ENCODE results near the gene DNM2.
"Not testable (repeated sequence)": the region's sequence is repeated elsewhere in the genome, so short reads cannot be mapped to it uniquely, and the experiment has no call there.

The DNM2 gene

GRCh38 chr19:10727685-10728201 lies 9.9 kb downstream of the DNM2 start:
- DNase-seq: no peak

DNA sequence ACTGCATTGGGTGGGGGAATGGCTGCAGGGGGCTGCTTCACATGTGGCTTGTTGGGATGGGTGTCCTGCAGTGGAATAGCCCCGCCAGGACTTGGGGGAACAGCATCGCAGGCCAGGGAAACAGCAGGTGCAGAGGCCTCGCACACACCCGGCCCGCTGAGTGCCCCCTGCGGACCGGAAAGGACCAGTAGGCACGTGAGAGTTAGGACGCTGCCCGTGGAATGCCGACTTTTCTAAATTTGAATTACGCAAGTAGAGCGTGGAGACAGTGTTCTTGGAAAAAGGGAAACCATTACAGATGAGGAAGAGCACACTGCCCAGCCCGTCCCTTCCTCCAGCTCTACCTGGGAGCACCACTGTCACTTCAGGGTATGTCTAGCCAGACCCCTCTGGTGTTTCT lies 11.5 kb downstream of the DNM2 start:
- DNase-seq: no peak

DNA sequence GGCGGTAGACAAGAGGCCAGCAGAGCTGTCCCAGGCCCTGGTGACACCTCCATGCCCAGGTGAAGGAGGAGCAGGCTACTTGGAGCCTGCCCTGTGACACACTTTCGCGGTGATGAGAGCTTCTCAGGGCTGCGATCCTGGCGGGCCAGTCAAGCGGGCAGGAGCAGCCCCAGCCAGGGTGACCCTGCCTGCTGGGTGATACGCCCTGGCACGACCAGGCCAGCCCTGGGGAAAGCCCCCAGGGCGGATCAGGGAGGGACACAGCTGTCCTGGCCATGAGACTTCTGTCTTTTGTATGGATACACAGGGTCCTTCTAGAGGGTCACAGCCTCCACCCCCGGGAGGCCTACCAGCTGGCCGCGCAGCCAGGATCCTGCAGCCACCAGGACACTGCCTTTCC lies 13.1 kb downstream of the DNM2 start:
- no peak for DNase-seq

GRCh38 chr19:10735741-10736140 lies 17.9 kb downstream of the DNM2 start:
- no peak for DNase-seq

- DNase-seq: no peak
These were observed 18.3 kb downstream of the DNM2 start for GRCh38 chr19:10736189-10736588.

DNA sequence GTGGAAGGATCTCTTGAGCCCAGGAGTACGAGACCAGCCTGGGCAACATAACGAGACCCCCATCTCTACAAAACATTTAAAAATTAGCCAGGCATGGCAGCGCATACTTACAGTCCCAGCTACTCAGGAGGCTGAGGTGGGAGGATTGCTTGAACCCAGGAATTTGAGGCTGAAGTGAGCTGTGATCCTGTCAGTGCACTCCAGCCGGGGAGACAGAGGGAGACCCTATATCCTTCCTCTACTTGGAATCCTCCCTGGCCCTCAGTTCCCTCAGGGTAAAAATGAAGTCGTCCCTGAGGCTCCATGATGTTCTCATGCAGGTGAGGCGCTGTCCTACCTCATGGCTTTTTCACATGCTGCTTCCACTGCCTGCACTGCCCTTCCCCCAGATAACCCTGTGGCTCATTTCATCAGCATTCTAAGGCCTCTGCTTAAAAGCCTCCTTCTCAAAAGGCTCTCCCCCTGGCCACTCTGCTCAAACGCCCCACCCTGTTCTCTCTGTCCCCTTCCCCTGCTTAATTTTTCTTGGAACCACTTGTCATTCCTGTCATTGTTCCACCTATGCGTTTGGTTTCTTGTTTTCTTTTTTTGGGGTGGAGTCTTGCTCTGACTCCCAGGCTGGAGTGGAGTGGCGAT lies 19.2 kb downstream of the DNM2 start:
- DNase-seq: no peak

DNA sequence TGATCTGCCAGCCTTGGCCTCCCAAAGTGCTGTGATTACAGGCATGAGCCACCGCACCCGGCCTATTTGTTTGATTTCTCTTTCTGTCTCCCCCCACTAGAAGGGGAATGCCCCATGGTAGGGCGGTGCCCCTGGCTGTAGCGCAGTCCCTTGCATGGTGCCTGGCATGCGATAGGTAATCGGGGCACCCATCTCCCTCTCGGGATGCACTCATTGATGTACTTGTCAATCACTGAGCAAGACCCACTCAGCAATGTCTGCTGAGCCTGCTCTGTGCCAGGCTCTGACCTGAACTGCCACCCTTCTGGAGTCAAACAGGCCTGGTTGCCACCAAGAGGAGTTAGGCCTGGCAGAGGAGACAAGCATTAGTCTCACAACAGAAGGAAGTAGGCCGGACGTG lies 19.8 kb downstream of the DNM2 start:
- no peak for DNase-seq

- DNase-seq: no peak
These were observed 22.9 kb downstream of the DNM2 start for GRCh38 chr19:10740798-10741197.

GRCh38 chr19:10742476-10742875 lies 24.6 kb downstream of the DNM2 start:
- no peak for DNase-seq

DNA sequence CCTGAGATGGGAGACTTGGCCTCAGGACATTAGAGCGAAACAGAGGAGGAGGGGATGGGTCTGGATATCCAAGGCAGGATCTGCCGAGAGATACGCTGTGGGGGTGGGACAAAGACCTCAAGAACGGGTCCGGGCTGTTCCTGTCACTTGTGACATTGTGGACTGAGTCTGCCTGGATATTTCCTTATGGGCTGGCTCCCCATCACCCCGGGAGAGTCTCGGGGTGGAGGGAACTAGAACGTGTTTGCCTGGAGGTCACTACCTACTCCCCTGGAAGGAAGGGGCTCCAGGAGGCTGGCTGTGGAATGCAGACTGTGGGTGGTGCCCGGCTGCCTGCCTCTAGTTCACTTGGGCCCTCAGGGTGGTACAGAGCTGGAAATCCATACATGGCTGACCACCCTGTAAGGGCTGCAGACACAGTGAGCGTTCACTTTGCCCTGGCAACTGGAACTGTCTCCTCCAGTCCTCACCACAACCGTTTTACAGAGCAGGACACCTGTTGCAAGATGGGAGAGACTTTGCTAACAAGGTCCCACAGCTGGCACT lies 26.4 kb downstream of the DNM2 start:
- no peak for DNase-seq

DNA sequence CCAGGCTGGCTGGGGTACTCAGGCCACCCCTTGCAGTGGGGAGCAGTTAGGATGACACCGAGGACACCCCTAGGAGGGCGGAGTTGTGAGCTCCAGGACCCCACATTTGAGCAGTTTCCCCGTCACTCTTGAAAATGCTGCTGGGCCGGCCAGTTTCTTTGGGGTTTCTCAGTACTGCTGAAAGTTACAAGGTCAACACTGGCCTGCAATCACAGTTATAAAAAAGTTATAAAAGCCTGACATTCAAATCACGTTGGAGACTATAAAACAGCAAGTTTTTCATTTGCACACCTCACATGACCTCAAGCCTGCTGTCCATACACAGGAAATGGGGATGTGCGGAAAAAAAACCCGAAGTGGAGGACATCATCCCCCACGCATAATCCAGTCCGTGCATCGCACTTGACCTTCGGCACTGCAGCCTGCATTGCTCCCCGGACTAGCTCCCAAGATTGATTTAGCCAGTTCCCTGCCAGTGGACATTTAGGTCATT lies 27.0 kb downstream of the DNM2 start:
- DNase-seq: no peak

DNA sequence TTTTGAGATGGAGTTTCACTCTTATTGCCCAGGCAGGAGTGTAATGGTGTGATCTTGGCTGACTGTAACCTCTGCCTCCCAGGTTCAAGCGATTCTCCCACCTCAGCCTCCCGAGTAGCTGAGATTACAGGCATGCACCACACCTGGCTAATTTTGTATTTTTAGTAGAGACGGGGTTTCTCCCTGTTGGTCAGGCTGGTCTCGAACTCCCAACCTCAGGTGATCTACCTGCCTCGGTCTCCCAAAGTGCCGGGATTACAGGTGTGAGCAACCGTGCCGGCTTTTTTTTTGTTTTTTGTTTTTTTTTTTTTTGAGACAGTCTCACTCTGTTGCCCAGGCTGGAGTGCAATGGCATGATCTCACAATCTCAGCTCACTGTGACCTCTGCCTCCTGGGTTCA lies 28.6 kb downstream of the DNM2 start:
- not testable (repeated sequence) for DNase-seq

- no peak for DNase-seq
These were observed 29.4 kb downstream of the DNM2 start for GRCh38 chr19:10747271-10747670.

GRCh38 chr19:10747674-10748073 lies 29.8 kb downstream of the DNM2 start:
- no peak for DNase-seq

- DNase-seq: no peak
These were observed 30.5 kb downstream of the DNM2 start for GRCh38 chr19:10748195-10748926.

DNA sequence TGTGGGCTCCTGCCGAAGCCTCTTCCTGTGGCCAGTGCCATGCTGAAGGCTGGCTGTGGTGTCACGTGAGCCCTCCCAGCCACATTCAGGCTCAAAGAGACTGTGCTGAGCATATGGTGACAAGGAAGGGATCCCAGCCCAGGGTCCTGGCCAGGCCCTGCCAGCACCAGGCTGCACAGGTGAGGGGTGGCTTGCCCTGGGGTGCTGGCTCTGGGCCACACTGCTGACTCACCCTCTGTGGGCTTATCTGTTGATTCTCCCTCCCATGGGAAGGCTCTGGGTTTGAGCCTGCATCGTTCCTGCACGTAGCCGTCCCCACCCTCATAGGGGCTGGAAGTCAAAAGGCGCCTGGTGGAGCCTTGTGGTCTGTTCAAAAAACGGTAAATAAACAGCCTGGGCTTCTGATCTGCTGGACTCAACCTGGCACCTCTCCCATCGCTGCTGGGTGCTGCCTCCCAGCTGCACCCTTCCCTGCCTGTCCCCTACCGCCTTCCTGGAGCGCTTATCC lies 31.1 kb downstream of the DNM2 start:
- DNase-seq: no peak

- no peak for DNase-seq
These were observed 31.8 kb downstream of the DNM2 start for GRCh38 chr19:10749435-10750384.

DNA sequence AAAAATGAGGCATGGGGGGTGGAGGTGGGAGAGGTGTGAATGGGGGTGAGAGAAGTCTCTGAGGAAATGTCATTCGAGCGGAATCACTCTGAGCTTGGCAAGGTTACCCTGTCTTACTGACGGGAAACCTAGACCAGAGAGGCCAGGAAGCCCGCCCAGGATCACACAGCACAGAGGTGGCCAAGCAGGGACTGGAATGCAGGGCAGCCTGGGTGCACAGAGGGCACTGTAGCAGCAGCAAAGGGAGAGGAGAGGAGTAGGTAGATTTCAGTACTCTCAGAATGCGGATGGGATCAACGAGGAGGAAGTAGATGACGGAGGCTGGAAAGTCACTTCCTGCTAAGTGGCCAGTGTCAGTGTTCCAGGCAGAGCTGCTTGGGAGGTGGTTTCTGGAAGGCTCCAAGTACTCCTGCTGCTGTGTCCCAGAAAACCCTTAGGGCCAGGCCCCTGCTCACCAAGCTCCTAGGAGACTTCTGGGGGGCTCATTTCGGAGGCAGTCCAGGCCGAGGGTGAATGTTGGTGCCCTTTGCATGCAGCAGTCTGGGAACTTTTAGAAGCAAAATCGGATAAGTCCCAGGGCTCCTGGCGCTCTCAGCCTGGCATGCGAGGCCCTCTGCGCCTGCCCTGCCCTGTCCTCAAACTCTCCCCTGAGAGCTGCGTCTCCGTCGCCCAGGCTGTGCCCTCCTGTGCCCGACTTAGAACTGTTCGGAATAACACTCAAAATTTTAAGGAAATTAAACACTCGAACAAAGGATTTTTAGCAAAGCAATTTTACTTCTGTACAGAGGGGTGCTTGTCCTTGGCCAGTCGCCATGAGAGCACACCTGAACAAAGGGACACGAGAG lies 33.5 kb downstream of the DNM2 start:
- DNase-seq: no peak

- no peak for DNase-seq
These were observed 34.5 kb downstream of the DNM2 start for GRCh38 chr19:10752237-10752912.

DNA sequence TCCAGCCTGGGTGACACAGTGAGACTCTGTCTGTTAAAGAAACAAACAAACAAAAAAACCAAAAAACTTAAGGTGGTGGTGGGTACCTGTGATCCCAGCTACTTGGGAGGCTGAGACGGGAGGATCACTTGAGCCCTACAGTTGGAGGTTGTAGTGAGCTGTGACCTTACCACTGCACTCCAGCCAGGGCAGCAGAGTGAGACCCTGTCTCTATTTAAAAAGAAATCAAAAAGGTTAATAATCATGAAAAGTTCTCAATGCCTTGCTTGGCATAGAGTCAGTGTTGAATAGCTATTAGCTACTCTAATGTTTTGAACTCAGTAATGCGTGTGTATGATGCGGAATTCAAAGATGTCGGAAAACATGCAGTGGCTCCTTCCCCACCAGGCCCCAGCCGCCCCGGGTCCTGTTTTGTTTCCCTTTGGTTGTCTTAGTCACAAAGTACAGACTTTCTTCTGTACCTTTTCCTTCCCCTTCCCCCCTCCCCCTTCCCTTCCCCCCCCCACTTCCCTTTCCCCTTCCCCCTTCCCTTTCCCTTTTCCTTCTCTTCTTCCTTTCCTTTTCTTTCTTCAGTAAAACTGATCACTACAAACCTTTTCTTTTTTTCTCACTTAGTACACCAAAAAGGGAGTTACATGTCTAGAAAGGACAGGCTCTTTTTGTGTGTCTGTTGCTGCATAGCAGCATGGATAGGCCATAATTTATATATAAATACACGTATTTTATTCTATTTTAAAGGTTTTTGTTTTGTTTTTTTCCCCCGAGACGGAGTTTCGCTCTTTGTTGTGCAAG lies 35.2 kb downstream of the DNM2 start:
- DNase-seq: no peak

Data from T-helper 1 cell (primary cell).